Measurements from ENCODE around the gene KIF23. TPM values are rescaled to one million over a fixed set of nuclear protein-coding genes. Genes with fewer than 3 reads are reported as not detected.

The KIF23 gene
- total and polyA plus RNA-seq, 2 experiments from 2014 or later = 52.9 to 103 TPM

GRCh38 chr15:69496001-69496400, 81.9 kb downstream of the KIF23 start:
- H3K36me3 Mint-ChIP-seq (ENCODE audit: low read depth) = no peaks in the 10 kb centered on the region
- H3K27ac ChIP-seq (ENCODE audit: low read depth) = no peak overlapping the region
- no peak overlapping the region for H3K27ac Mint-ChIP-seq
- H3K27me3 ChIP-seq (ENCODE audit: insufficient read depth) = no peaks in the 10 kb centered on the region
- H3K27me3 Mint-ChIP-seq (ENCODE audit: insufficient read depth, low read depth, poor library complexity) = peaks cover 3% of the 10 kb centered on the region
- H3F3A ChIP-seq (replicated peaks; ENCODE audit: low read depth) = no peaks in the 10 kb centered on the region
- ATAC-seq (no peak), DNase-seq (ENCODE audit: low spot score) (no peak)
- no peak overlapping the region for H3K4me3 ChIP-seq
- H3K36me3 ChIP-seq (ENCODE audit: insufficient read depth) = no peaks in the 10 kb centered on the region
- H3K4me1 Mint-ChIP-seq = peaks cover 11% of the 10 kb centered on the region
- no peaks in the 10 kb centered on the region for H4K20me1 ChIP-seq (replicated peaks; ENCODE audit: insufficient read depth)
- TF ChIP-seq ETS1 (IDR thresholded peaks at IDR 0.05) (no peak), NANOG (IDR thresholded peaks at IDR 0.05; ENCODE audit: borderline replicate concordance) (no peak), EZH2 (IDR thresholded peaks at IDR 0.05; ENCODE audit: low read depth, unreplicated experiment) (no peak), STAT1 (IDR thresholded peaks at IDR 0.05; ENCODE audit: unreplicated experiment) (no peak), ZNF331 (CRISPR knock-in tag; IDR thresholded peaks at IDR 0.05; ENCODE audit: low read depth) (no peak), ZNF462 (CRISPR knock-in tag; IDR thresholded peaks at IDR 0.05) (no peak), REST (IDR thresholded peaks at IDR 0.05; ENCODE audit: unreplicated experiment) (no peak), ZNF114 (CRISPR knock-in tag; IDR thresholded peaks at IDR 0.05) (no peak), JUNB (IDR thresholded peaks at IDR 0.05; ENCODE audit: unreplicated experiment) (no peak), POLR2AphosphoS5 (IDR thresholded peaks at IDR 0.05; ENCODE audit: low read depth) (no peak), CREB1 (CRISPR knock-in tag; IDR thresholded peaks at IDR 0.05; ENCODE audit: low read depth) (no peak), CTCF (conservative IDR thresholded peaks at IDR 0.05; ENCODE audit: low read depth in 2 of 2) (no peak)
- H3K4me3 Mint-ChIP-seq = no peak overlapping the region
- H3K9me2 ChIP-seq (ENCODE audit: insufficient read depth) = no peaks in the 10 kb centered on the region
- no peak overlapping the region for H2AFZ ChIP-seq
- no peaks in the 10 kb centered on the region for H3K79me2 ChIP-seq (replicated peaks; ENCODE audit: insufficient read depth)
- no peaks in the 10 kb centered on the region for H3K4me1 ChIP-seq (ENCODE audit: insufficient read depth)
- H3K9me3 Mint-ChIP-seq = peaks cover 4% of the 10 kb centered on the region
- no peak overlapping the region for H3K4me2 ChIP-seq

Measured in GM23338 (cell line).